Activated naive CD4-positive, alpha-beta T cell treated with anti-CD3 and anti-CD28 coated beads, Interleukin-2, amount 10 ng/mL, durations not matched to agents 7 days and 5 days (primary cell): ENCODE results near the gene LRRC10B.
"Not testable (repeated sequence)": the region's sequence is repeated elsewhere in the genome, so short reads cannot be mapped to it uniquely, and the experiment has no call there.

Experiments
- CTCF ChIA-PET: fragments of 350-600 bp; sonication (Branson Sonifier 250); formaldehyde crosslinking; loops from one replicate; lab custom pipeline; 2021; ENCODE audit warnings: antibody characterized with exemption; lab: Charles Lee
- DNase-seq: peaks from one replicate; pipeline ENCODE4 v3.0.0-alpha.2; 2020
- H3K27ac Mint-ChIP-seq: one replicate; pipeline ENCODE4 v1.8.0; 2021; ENCODE audit warnings: mild to moderate bottlenecking, moderate library complexity, mixed read lengths
- H3K27me3 Mint-ChIP-seq: one replicate; pipeline ENCODE4 v1.8.0; 2021; ENCODE audit warnings: mild to moderate bottlenecking, mixed read lengths
- H3K36me3 Mint-ChIP-seq: one replicate; pipeline ENCODE4 v1.8.0; 2021; ENCODE audit warnings: mixed read lengths
- H3K4me1 Mint-ChIP-seq: one replicate; pipeline ENCODE4 v1.8.0; 2021; ENCODE audit warnings: mixed read lengths
- H3K4me3 Mint-ChIP-seq: one replicate; pipeline ENCODE4 v1.8.0; 2021; ENCODE audit warnings: mild to moderate bottlenecking, moderate library complexity, mixed read lengths
- H3K9me3 Mint-ChIP-seq: one replicate; pipeline ENCODE4 v1.8.0; 2021; ENCODE audit warnings: mixed read lengths

Gene LRRC10B

DNA sequence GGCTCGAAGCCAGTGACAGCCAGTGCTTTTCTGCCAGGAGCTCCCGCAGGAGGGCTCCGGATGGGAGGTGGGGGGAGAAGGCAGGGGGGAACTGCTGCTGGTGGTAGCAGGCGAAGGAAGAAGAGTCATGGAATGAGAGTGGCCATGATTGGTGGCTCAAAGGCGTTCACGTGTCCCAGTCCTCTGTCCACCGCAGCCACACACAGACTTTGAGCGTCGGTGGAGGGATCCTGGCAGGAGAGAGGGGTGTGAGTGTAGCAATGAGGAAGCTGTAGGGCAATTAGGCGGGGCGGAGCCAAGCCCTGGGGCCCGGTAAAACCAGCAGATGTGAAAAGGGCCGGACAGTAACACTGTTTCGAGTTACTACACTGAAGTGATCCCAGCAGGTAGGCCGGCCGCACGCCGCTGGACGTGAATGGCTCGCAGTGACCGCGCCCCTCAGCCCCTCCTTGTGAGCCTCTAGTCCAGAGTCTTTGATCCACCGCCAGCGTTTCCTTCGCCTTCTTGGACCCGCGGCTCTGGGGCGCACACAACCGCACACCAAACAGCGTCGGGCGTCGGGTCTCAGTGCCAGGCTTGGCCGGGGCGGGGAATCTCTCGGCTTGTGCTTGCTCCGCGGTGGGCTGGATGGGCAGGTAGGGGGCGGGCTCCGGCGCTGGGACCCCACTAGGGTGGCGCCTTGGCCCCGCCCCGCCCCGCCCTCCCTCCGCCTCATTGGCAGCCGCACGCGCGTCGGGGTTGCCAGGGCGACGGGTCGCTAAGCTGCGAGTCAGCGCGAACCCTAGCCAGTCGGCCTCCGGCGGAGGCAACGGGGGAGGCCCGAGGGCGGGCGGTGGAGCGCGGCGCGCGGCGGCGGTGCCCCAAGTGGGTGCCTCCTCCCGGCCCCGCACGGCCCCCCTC lies at the start of gene LRRC10B:
TSS of gene LRRC10B (plus strand) at position 788 of the 900 bp plus-strand sequence. CDS start 250 bp downstream, outside the sequence.
- Mint-ChIP-seq H3K4me3 (peak within 1 kb of the TSS; percentile 47), H3K27me3 (peaks cover 92% of the 10 kb centered on the region), H3K4me1 (peaks cover 12% of the 10 kb centered on the region), H3K9me3 (no peaks in the 10 kb centered on the region), H3K27ac (no peak within 1 kb of the TSS), H3K36me3 (no peaks in the 10 kb centered on the region)
- CTCF ChIA-PET: interaction anchor here (0.8 to 2.3 kb wide), 7 partner anchors 8 to 131 kb away, joined by 3 to 9 read pairs (median 4); no protein-coding TSS in a partner anchor
- peak; percentile 59 for DNase-seq

DNA sequence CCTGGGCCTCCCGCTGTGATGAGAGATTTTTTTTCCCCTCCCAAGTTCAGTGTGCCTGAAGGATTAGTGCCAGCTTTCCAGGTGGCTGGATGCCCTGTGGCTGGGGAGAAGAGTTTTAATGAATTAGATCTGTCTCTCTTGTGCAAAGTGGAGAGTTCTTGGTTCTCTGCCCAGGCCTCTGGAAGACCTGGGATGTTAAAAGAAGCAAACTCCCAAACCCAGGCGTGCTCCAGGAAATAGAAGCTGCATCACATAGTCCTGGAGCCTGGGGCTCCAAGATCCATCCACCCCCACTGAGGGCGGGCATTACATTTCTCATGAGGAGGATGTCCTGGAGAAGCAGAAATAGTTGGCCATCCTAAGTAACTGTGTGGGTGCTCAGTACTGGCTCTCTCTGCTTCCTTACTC lies 48.1 kb upstream of the LRRC10B start:
- no peak for DNase-seq
- CTCF ChIA-PET: interaction anchor here (2.1 kb wide), 1 partner anchor 58 kb away, joined by 4 read pairs; no protein-coding TSS in a partner anchor
- no peak overlapping the region for H3K4me3 Mint-ChIP-seq

DNA sequence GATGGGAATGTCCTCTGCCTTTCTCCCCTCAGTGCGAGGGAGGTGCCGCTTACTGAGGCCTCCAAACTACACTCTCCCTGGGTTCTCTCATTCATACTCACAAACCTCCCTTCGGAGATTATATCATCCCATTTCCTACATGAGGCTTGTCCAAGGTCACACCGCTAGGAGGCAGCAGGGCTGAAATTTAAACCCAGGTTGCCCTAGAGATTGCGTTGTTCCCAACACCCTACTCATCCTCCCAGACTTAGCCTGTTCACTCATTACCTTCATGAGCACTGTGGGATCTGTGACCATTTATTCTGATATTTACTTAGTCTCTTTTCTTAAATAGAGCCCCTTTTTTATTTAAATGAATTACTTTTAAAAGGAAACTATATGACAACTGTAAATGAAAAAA lies 47.6 kb upstream of the LRRC10B start:
- peak overlapping the region; percentile 58 for H3K27ac Mint-ChIP-seq
- H3K27me3 Mint-ChIP-seq: no peaks in the 10 kb centered on the region
- CTCF ChIA-PET: no interaction called here
- no peaks in the 10 kb centered on the region for H3K4me1 Mint-ChIP-seq
- H3K36me3 Mint-ChIP-seq: peaks cover 6% of the 10 kb centered on the region
- H3K9me3 Mint-ChIP-seq: no peaks in the 10 kb centered on the region
- no peak overlapping the region for H3K4me3 Mint-ChIP-seq
- no peak for DNase-seq

More for the DNA sequence above, 48.1 kb upstream of the LRRC10B start:
- no peaks in the 10 kb centered on the region for H3K27me3 Mint-ChIP-seq
- H3K36me3 Mint-ChIP-seq: peaks cover 6% of the 10 kb centered on the region
- H3K27ac Mint-ChIP-seq: no peak overlapping the region
- H3K4me1 Mint-ChIP-seq: no peaks in the 10 kb centered on the region
- no peaks in the 10 kb centered on the region for H3K9me3 Mint-ChIP-seq

DNA sequence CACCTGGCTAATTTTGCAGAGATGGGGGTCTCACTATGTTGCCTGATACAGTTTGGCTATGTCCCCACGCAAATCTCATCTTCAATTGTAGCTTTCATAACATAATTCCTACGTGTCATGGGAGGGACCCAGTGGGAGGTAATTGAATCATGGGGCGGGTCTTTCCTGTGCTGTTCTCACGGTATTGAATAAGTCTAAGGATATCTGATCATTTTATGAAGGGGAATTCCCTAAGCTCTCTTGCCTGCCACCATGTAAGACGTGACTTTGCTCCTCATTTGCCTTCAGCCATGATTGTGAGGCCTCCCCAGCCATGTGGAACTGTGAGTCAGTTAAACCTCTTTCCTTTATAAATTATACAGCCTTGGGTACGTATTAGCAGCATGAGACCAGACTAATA lies 40.9 kb upstream of the LRRC10B start:
- H3K27ac Mint-ChIP-seq, DNase-seq, H3K9me3 Mint-ChIP-seq, H3K27me3 Mint-ChIP-seq, H3K4me1 Mint-ChIP-seq, H3K36me3 Mint-ChIP-seq, H3K4me3 Mint-ChIP-seq: not testable (repeated sequence)
- CTCF ChIA-PET: interaction anchor here (1.2 to 1.6 kb wide), 3 partner anchors 10 to 50 kb away, joined by 4 to 6 read pairs (median 5); no protein-coding TSS in a partner anchor

DNA sequence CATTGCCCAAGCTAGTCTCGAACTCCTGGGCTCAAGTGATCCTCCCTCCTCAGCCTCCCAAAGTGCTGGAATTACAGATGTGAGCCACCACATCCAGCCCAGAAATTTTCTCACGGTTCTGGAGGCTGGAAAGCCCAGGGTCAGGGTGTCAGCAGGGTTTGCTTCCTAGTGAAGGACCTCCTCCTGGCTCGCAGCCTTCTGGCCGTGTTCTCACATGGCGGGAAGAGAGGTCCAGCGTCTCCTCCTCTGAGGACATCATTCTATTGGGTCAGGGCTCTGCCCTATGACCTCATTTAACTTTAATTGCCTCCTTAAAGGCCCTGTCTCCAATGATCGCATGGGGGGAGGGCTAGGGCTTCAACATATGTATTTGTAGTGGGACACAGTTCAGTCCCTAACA lies 40.5 kb upstream of the LRRC10B start:
- CTCF ChIA-PET: interaction anchor here (1.2 to 1.6 kb wide), 3 partner anchors 9 to 49 kb away, joined by 4 to 6 read pairs (median 5); no protein-coding TSS in a partner anchor
- H3K9me3 Mint-ChIP-seq: no peaks in the 10 kb centered on the region
- H3K4me3 Mint-ChIP-seq: no peak overlapping the region
- H3K27ac Mint-ChIP-seq: no peak overlapping the region
- DNase-seq: no peak
- H3K27me3 Mint-ChIP-seq: no peaks in the 10 kb centered on the region
- H3K4me1 Mint-ChIP-seq: no peaks in the 10 kb centered on the region
- peaks cover 8% of the 10 kb centered on the region for H3K36me3 Mint-ChIP-seq

DNA sequence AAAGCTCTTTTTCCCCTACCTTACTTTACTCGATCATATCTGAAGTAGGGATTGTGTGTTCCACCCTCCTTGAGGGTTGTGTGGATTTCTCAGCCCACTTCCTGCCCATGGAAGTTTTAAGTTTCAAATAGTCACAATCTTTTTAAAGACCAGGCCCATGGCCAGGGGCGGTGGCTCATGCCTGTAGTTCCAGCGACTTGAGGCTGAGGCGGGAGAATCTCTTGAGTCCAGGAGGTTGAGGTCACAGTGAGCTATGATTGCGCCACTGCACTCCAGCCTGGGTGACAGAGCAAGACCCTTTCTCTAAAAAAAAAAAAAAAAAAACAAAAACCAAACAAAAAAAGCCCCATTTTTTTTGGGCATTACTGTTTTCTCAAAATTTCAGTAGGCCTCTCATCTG lies 36.3 kb upstream of the LRRC10B start:
- no peaks in the 10 kb centered on the region for H3K9me3 Mint-ChIP-seq
- H3K27me3 Mint-ChIP-seq: no peaks in the 10 kb centered on the region
- DNase-seq: no peak
- CTCF ChIA-PET: interaction anchor here (1.0 to 2.1 kb wide), 5 partner anchors 10 to 155 kb away, joined by 4 to 9 read pairs (median 5); no protein-coding TSS in a partner anchor
- no peak overlapping the region for H3K4me3 Mint-ChIP-seq
- no peaks in the 10 kb centered on the region for H3K4me1 Mint-ChIP-seq
- peaks cover 4% of the 10 kb centered on the region for H3K36me3 Mint-ChIP-seq
- no peak overlapping the region for H3K27ac Mint-ChIP-seq

DNA sequence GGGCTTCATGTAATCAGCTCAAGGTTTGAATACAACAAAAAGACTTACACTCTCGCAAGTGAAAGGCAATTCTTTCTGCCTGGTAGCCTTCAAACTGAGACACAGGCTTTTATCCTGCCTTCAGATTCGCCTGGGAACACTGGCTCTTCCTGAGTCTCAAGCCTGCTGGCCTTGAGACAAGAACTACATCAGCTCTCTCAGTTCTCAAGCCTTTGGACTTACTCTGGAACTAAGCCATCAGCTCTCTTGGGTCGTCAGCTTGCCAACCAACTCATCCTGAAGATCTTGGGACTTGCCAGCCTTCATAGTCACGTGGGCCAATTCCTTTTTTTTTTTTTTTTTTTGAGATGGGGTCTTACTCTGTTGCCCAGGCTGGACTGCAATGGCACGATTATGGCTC lies 35.7 kb upstream of the LRRC10B start:
- Mint-ChIP-seq H3K4me3 (no peak overlapping the region), H3K27ac (no peak overlapping the region), H3K9me3 (no peaks in the 10 kb centered on the region), H3K36me3 (peaks cover 4% of the 10 kb centered on the region), H3K4me1 (no peaks in the 10 kb centered on the region), H3K27me3 (no peaks in the 10 kb centered on the region)
- DNase-seq: no peak
- CTCF ChIA-PET: interaction anchor here (0.8 to 2.1 kb wide), 5 partner anchors 9 to 208 kb away, joined by 3 to 9 read pairs (median 5); no protein-coding TSS in a partner anchor

DNA sequence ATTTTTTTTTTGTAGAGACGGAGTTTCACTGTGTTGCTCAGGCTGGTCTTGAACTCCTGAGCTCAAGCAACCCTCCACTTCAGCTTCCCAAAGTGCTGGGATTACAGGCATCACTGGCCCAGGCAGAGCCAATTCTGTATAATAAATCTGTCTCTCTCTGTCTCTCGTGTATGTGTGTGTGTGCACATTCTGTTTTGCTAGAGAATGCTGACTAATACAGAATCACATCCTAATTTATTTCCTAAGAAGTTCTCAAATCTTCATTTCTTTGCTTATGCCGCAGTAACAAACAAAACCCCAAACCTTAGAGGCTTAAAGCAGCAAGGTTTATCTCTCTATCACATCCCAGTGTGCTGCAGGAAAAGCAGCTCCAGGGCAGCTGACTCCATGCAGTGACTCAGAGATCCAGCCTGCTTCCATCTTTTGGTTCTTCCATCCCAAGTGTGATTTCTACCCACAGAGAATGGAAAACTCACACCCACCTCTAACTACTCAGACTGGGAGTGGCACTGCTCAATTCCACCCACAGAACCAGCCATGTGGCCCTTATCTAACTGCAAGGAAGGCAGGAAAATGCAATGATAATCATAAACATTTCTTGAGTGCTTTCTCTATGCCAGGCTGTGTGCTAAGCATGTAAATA lies 35.1 kb upstream of the LRRC10B start:
- no peak overlapping the region for H3K27ac Mint-ChIP-seq
- peaks cover 4% of the 10 kb centered on the region for H3K36me3 Mint-ChIP-seq
- CTCF ChIA-PET: interaction anchor here (0.8 to 2.1 kb wide), 3 partner anchors 9 to 207 kb away, joined by 3 to 9 read pairs (median 5); no protein-coding TSS in a partner anchor

DNA sequence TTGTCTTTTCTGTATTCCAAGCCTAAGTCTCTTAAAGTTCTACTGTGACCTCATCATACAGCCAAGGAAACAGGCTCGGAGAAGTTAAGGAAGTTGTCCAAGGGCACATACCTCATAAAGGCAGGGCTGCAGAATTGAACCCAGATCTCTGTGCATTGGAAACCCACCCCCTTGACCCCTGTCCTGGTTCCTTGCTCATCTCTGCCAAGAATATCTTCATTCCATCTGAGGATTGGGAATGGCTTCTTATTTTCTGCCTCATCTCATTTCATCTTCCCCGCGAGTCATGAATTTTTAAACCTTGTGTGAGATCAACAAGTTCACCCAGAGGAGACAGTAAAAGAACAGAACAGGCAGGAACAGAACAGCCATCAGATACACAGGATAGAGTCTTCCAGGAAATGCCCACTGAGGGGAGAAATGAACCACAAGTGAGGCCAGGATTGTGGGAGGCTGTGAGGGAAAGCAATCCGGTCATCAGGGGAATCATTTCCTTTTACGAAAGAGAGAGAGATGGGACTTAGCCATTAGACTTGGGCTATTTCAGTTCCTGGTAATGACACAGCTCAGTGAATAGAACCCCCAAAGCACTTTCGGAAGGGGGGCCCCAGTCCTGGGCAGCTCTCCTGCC lies 34.4 kb upstream of the LRRC10B start:
- Mint-ChIP-seq H3K9me3 (no peaks in the 10 kb centered on the region), H3K27me3 (no peaks in the 10 kb centered on the region), H3K4me1 (peaks cover 3% of the 10 kb centered on the region), H3K27ac (no peak overlapping the region), H3K36me3 (peaks cover 4% of the 10 kb centered on the region), H3K4me3 (no peak overlapping the region)
- DNase-seq: no peak
- CTCF ChIA-PET: interaction anchor here (0.6 to 9.2 kb wide), 4 partner anchors 10 to 165 kb away, joined by 3 to 141 read pairs (median 6); no protein-coding TSS in a partner anchor

More for the DNA sequence above, 35.1 kb upstream of the LRRC10B start:
- Mint-ChIP-seq H3K27me3 (no peaks in the 10 kb centered on the region), H3K4me3 (no peak overlapping the region), H3K4me1 (peaks cover 3% of the 10 kb centered on the region), H3K9me3 (no peaks in the 10 kb centered on the region)
- no peak for DNase-seq

DNA sequence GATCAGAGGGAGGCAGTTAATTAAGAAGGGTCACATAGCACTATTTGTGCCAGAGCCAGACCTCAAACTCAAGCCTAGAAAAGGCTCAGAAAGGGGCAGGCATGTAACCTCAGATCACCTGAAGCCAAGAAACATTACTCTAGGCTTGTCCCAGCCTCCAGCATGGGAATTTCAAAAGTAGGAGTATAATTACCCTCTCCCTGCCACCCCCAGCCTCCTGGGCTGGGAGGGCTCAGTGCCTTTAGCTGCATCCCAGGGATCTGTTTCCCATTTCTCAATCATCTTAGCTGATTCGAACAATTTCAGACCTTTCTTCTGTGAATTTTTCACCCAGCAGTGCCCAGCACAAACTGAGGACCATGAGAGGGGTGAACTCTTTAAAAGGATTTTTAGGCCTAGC lies 33.1 kb upstream of the LRRC10B start:
- DNase-seq: no peak
- Mint-ChIP-seq H3K4me3 (no peak overlapping the region), H3K27me3 (no peaks in the 10 kb centered on the region), H3K27ac (no peak overlapping the region), H3K4me1 (peaks cover 3% of the 10 kb centered on the region), H3K9me3 (no peaks in the 10 kb centered on the region), H3K36me3 (peaks cover 4% of the 10 kb centered on the region)
- CTCF ChIA-PET: interaction anchor here (0.8 to 9.2 kb wide), 9 partner anchors 9 to 164 kb away, joined by 3 to 141 read pairs (median 5); no protein-coding TSS in a partner anchor

DNA sequence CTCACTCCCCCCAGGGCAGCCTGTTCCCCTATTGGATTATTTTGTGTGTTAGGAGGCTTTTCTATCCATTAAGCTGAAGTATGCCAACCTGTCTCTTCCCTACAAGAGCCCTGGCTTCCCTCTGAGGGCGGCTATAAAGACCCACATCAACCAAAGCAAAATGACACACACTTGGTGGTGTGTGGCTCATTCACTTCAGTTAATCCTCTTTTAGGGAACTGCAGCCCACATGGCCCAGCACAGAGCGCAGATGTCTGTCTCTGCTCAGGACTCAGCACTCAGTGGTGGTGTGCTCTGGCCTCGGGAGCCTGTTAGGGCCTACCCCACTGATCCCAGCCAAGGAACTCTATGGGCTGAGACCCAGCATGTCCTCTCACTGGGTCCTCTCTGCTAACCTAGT lies 32.2 kb upstream of the LRRC10B start:
- no peak overlapping the region for H3K27ac Mint-ChIP-seq
- CTCF ChIA-PET: interaction anchor here (0.8 to 9.2 kb wide), 8 partner anchors 8 to 163 kb away, joined by 3 to 141 read pairs (median 6); no protein-coding TSS in a partner anchor
- H3K4me1 Mint-ChIP-seq: peaks cover 7% of the 10 kb centered on the region
- DNase-seq: no peak
- H3K9me3 Mint-ChIP-seq: no peaks in the 10 kb centered on the region
- H3K27me3 Mint-ChIP-seq: peaks cover 3% of the 10 kb centered on the region
- no peak overlapping the region for H3K4me3 Mint-ChIP-seq
- H3K36me3 Mint-ChIP-seq: no peaks in the 10 kb centered on the region

DNA sequence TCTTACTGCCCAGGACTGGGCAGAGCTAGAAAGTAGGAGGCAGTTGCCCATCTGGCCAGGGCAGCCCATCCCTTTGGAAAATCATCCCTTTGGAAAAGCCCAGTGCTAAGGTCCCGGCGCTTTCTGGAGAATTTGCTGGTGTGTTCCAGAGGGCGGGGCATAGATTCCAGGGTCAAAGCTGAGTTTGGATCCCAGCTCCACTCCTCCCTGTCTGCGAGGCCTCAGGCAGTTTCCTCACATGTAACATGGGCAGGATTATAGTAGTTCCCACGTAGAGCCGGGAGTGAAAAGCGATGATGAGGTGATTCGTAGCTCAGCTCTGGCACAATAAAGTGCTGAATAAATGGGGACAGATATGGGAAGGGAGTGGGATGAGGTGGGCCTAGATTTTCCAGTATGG lies 31.4 kb upstream of the LRRC10B start:
- no peak overlapping the region for H3K4me3 Mint-ChIP-seq
- no peaks in the 10 kb centered on the region for H3K9me3 Mint-ChIP-seq
- no peak overlapping the region for H3K27ac Mint-ChIP-seq
- H3K36me3 Mint-ChIP-seq: no peaks in the 10 kb centered on the region
- peaks cover 3% of the 10 kb centered on the region for H3K27me3 Mint-ChIP-seq
- CTCF ChIA-PET: interaction anchor here (0.7 to 9.2 kb wide), 10 partner anchors 8 to 161 kb away, joined by 3 to 141 read pairs (median 6); no protein-coding TSS in a partner anchor
- H3K4me1 Mint-ChIP-seq: peaks cover 7% of the 10 kb centered on the region
- DNase-seq: no peak

DNA sequence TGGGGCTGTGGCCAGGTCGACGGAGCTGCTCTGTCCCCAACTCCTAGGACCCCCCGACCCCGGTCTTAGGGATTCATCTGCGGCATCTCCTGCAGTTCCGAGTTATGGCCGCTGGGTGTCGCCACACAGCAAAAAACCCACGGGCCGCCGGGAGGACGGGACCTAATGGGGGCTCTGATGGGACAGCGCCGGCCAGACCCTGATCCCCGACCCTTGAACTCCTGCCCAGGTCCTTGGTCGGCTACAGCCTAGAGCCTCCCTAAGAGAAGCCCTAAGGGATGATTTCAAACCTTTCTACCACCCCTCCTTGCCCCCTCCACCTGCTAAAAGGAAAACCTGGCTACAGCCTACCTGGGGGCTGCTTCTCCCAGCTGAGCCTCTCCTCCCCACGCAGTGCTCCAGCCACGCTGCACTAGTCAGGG lies 30.8 kb upstream of the LRRC10B start:
- CTCF ChIA-PET: interaction anchor here (0.8 to 9.2 kb wide), 17 partner anchors 8 to 426 kb away, joined by 3 to 141 read pairs (median 4); no protein-coding TSS in a partner anchor
- Mint-ChIP-seq H3K36me3 (no peaks in the 10 kb centered on the region), H3K9me3 (no peaks in the 10 kb centered on the region), H3K27ac (no peak overlapping the region), H3K27me3 (peaks cover 3% of the 10 kb centered on the region), H3K4me3 (no peak overlapping the region), H3K4me1 (peaks cover 7% of the 10 kb centered on the region)
- DNase-seq: peak; percentile 68
